ENCODE results near the gene TRAPPC3L.

Gene TRAPPC3L

GRCh38 chr6:116556065-116556464 is 10.6 kb upstream of the TRAPPC3L start:
- CTCF ChIA-PET, result interaction anchor here (0.6 to 11.6 kb wide), 7 partner anchors 8 to 288 kb away, joined by 3 to 188 read pairs (median 31); partner anchors contain the start of gene CALHM5
- no peak for TF ChIP-seq CTCF (IDR thresholded peaks at IDR 0.05; ENCODE audit: insufficient read depth, low read length, missing control alignments)
- H3K4me3 ChIP-seq (ENCODE audit: low read depth, low read length), result no peak overlapping the region
- POLR2A ChIA-PET, result no interaction called here
- DNase-seq (ENCODE audit: low read depth, low spot score), result no peak

GRCh38 chr6:116553451-116553850 is 8.0 kb upstream of the TRAPPC3L start, which contains the start of gene CALHM4:
CALHM4 (plus strand) TSS chr6:116553751; CDS start chr6:116553794, 43 bp downstream.
- H3K4me3 ChIP-seq (ENCODE audit: low read depth, low read length), result no peak within 1 kb of the TSS
- CTCF ChIA-PET, result interaction anchor here (0.6 to 4.2 kb wide), 9 partner anchors 8 to 336 kb away, joined by 3 to 45 read pairs (median 4); partner anchors contain the start of genes CALHM5 and TSPYL1
- DNase-seq (ENCODE audit: low read depth, low spot score), result no peak
- TF ChIP-seq CTCF (IDR thresholded peaks at IDR 0.05; ENCODE audit: insufficient read depth, low read length, missing control alignments), result no peak
- POLR2A ChIA-PET, result no interaction called here

GRCh38 chr6:116550796-116551195 is 5.3 kb upstream of the TRAPPC3L start:
- H3K4me3 ChIP-seq (ENCODE audit: low read depth, low read length), result no peak overlapping the region
- no peak for TF ChIP-seq CTCF (IDR thresholded peaks at IDR 0.05; ENCODE audit: insufficient read depth, low read length, missing control alignments)
- no peak for DNase-seq (ENCODE audit: low read depth, low spot score)
- ChIA-PET CTCF (interaction anchor here (0.8 to 8.3 kb wide), 9 partner anchors 9 to 296 kb away, joined by 3 to 66 read pairs (median 3); partner anchors contain the start of genes CALHM5 and RWDD1), POLR2A (no interaction called here)

- ChIA-PET POLR2A (no interaction called here), CTCF (interaction anchor here (0.9 to 8.3 kb wide), 5 partner anchors 9 to 15 kb away, joined by 3 to 66 read pairs (median 7); no protein-coding TSS in a partner anchor)
- no peak overlapping the region for H3K4me3 ChIP-seq (ENCODE audit: low read depth, low read length)
- no peak for TF ChIP-seq CTCF (IDR thresholded peaks at IDR 0.05; ENCODE audit: insufficient read depth, low read length, missing control alignments)
- DNase-seq (ENCODE audit: low read depth, low spot score), result no peak
These were observed 1.9 kb upstream of the TRAPPC3L start for GRCh38 chr6:116547358-116547757.

- POLR2A ChIA-PET, result no interaction called here
- CTCF ChIA-PET, result interaction anchor here (1.0 to 9.6 kb wide), 7 partner anchors 10 to 274 kb away, joined by 3 to 119 read pairs (median 8); partner anchors contain the start of gene CALHM5
These were observed 2.3 kb downstream of the TRAPPC3L start for GRCh38 chr6:116543149-116543548.

GRCh38 chr6:116542426-116542825 is 3.1 kb downstream of the TRAPPC3L start:
- no peak for TF ChIP-seq CTCF (IDR thresholded peaks at IDR 0.05; ENCODE audit: insufficient read depth, low read length, missing control alignments)
- no peak overlapping the region for H3K4me3 ChIP-seq (ENCODE audit: low read depth, low read length)
- ChIA-PET POLR2A (no interaction called here), CTCF (interaction anchor here (0.8 to 9.6 kb wide), 12 partner anchors 8 to 273 kb away, joined by 3 to 119 read pairs (median 8); partner anchors contain the start of genes CALHM4 and CALHM5)
- no peak for DNase-seq (ENCODE audit: low read depth, low spot score)

More at GRCh38 chr6:116543149-116543548, 2.3 kb downstream of the TRAPPC3L start:
- H3K4me3 ChIP-seq (ENCODE audit: low read depth, low read length), result no peak overlapping the region
- TF ChIP-seq CTCF (IDR thresholded peaks at IDR 0.05; ENCODE audit: insufficient read depth, low read length, missing control alignments), result no peak
- no peak for DNase-seq (ENCODE audit: low read depth, low spot score)

All from AG04449 (cell line).